ENCODE results near the gene NPHS2. TPM values are rescaled to one million over a fixed set of nuclear protein-coding genes. Genes with fewer than 3 reads are reported as not detected.

Gene NPHS2
- total RNA-seq = not detected in 2 replicates

GRCh38 chr1:179575497-179576314, at the start of gene NPHS2:
NPHS2 (minus strand) TSS chr1:179575948; CDS start chr1:179575864, 84 bp downstream.

GRCh38 chr1:179591592-179592580, 16.1 kb upstream of the NPHS2 start, which contains the start of gene TDRD5:
TDRD5 (plus strand) TSS chr1:179591832; CDS start chr1:179592616, 784 bp downstream.

Other genes starting within 250 kb of the NPHS2 start
- gene AXDND1, start 210.0 kb downstream of the NPHS2 start, total RNA-seq = not detected in 2 replicates
- gene TDRD5, start 15.9 kb upstream of the NPHS2 start, total RNA-seq = not detected in 2 replicates
- gene FAM163A, start 167.3 kb upstream of the NPHS2 start, total RNA-seq = not detected in 2 replicates

Data from airway epithelial cell (primary cell).